ENCODE results near the gene HARS2. TPM values are rescaled to one million over a fixed set of nuclear protein-coding genes. Genes with fewer than 3 reads are reported as not detected.
A peak's percentile ranks its signal among the peaks of the same experiment; 100 is the strongest.
"Not testable (repeated sequence)": the region's sequence is repeated elsewhere in the genome, so short reads cannot be mapped to it uniquely, and the experiment has no call there.

The HARS2 gene
- total RNA-seq, 2 experiments from 2014 or later: 38.7 to 41.7 TPM

- peaks cover 5% of the 10 kb centered on the region for H3K36me3 Mint-ChIP-seq
- POLR2A ChIA-PET: interaction anchor here (0.7 to 2.2 kb wide), 11 partner anchors 10 to 609 kb away, joined by 3 to 20 read pairs (median 5); partner anchors contain the start of genes ANKHD1, APBB3, HARS1 and HARS2
- H3K4me1 Mint-ChIP-seq: peaks cover 16% of the 10 kb centered on the region
- DNase-seq (peak; percentile 75), ATAC-seq (ENCODE audit: low read depth) (peak; percentile 91)
- H3K4me3 Mint-ChIP-seq: peak overlapping the region; percentile 89
- peak overlapping the region; percentile 95 for H3K27ac Mint-ChIP-seq
- H3K9me3 Mint-ChIP-seq: no peaks in the 10 kb centered on the region
- H3K27me3 Mint-ChIP-seq: peaks cover 6% of the 10 kb centered on the region
Measured at GRCh38 chr5:140710899-140711552, 19.8 kb downstream of the HARS2 start.

DNA sequence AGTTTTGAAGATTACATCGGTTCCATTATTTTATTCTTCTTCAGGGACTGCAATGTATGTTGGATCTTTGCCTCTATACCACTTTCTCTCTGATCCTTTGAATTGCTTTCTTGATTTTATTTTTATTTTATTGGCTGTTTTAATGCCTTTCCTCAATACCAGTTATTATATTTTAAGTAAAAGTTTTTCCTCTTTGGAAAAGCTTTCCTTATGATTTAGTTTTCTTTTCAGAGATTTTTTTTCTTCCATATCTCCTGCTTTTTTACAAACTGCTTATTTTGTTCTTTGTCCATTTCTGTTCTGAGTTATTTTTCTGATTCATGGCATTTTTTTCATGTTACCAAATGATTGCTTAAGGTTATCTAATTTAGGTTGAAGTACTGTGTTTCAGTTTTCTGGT lies 20.5 kb downstream of the HARS2 start:
- no peak for ATAC-seq (ENCODE audit: low read depth)

DNA sequence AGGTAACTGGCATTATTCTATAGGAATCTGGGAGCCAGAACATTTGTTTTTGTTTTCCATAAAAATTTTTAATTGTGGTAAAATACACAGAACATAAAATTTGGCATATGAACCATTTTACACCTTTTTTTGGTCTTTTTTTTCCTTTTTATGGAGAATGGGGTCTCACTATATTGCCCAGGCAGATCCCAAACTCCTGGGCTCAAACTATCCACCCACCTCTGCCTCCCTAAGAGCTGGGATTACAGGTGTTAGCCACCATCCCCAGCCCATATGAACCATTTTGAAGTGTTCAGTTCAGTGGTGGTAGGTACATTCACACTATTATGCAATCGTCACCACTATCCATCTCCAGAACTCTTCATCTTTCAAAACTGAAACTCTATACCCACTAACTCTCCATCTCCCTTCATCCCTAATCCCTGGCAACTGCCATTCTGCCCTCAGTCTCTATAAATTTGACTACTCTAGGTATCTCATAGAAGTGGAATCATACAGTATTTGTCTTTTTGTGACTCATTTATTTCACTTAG lies 22.4 kb downstream of the HARS2 start:
- H3K36me3 Mint-ChIP-seq: no peaks in the 10 kb centered on the region
- peaks cover 6% of the 10 kb centered on the region for H3K27me3 Mint-ChIP-seq
- DNase-seq (no peak), ATAC-seq (ENCODE audit: low read depth) (no peak)
- POLR2A ChIA-PET: no interaction called here
- H3K9me3 Mint-ChIP-seq: no peaks in the 10 kb centered on the region
- H3K27ac Mint-ChIP-seq: no peak overlapping the region
- no peak overlapping the region for H3K4me3 Mint-ChIP-seq
- H3K4me1 Mint-ChIP-seq: peaks cover 14% of the 10 kb centered on the region

More for the DNA sequence above, 20.5 kb downstream of the HARS2 start:
- peak overlapping the region; percentile 89 for H3K4me3 Mint-ChIP-seq
- peaks cover 14% of the 10 kb centered on the region for H3K4me1 Mint-ChIP-seq
- no peak overlapping the region for H3K27ac Mint-ChIP-seq
- peaks cover 6% of the 10 kb centered on the region for H3K27me3 Mint-ChIP-seq
- DNase-seq: no peak
- POLR2A ChIA-PET: interaction anchor here (0.7 to 2.2 kb wide), 6 partner anchors 11 to 154 kb away, joined by 3 to 20 read pairs (median 4); partner anchors contain the start of genes APBB3, HARS1, HARS2 and SLC35A4
- H3K9me3 Mint-ChIP-seq: no peaks in the 10 kb centered on the region
- peaks cover 2% of the 10 kb centered on the region for H3K36me3 Mint-ChIP-seq

DNA sequence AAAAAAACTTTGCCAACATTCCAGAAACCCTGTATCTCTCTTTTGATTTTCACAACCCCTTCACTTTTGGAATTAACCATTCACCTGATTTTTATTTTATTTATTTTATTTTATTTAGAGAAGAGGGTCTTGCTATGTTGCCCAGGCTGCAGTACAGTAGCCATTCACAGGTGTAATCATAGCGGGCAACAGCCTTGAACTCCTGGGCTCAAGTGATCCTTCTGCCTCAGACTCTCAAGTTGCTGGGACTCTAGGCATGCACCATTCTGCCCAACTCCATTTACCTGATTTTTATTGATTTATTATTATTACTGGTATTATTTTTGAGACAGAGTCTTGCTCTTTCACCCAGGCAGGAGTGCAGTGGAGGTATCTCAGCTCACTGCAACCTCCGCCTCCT lies 25.0 kb downstream of the HARS2 start:
- H3K27ac Mint-ChIP-seq; H3K9me3 Mint-ChIP-seq; POLR2A ChIA-PET; DNase-seq; H3K4me3 Mint-ChIP-seq; H3K36me3 Mint-ChIP-seq; ATAC-seq (ENCODE audit: low read depth); H3K27me3 Mint-ChIP-seq: not testable (repeated sequence)
- H3K4me1 Mint-ChIP-seq: peaks cover 11% of the 10 kb centered on the region

DNA sequence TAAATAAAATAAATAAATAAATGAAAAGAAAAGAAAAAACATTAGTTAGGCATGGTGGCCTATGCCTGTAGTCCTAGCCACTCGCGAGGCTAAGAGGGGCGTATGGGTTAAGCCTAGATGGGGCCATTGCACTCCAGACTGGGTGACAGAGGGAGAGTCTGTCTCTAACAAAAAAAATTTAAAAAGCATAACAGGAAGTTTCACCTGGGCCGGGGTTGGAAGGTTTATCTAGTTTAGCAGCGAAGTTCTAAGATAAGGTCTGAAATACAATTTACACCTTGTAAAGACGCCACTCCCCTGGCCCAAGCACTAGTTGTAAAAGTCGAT lies 27.0 kb downstream of the HARS2 start:
- no peak overlapping the region for H3K4me3 Mint-ChIP-seq

DNA sequence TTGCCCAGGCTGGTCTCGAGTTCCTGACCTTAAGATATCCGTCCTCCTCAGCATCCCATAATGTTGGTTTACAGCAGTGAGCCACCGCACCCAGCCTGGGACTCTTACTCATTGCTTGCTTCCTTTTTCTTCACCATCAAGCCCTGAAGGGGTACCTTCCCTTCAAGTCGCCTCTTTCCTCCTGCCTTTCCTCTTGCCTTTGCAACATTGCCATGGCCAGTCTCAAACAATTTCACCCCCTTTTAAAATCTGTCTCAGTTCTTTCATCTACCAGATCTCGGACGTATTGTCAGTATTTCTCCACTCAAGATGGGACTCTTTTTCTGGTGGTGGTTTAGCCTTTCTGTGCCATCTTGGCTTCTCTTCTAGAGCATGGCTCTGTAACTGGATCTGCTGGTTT lies 29.5 kb downstream of the HARS2 start:
- H3K4me1 Mint-ChIP-seq; DNase-seq; H3K9me3 Mint-ChIP-seq; ATAC-seq (ENCODE audit: low read depth); H3K36me3 Mint-ChIP-seq; H3K27ac Mint-ChIP-seq: not testable (repeated sequence)
- Mint-ChIP-seq H3K27me3 (peaks cover 14% of the 10 kb centered on the region), H3K4me3 (peak overlapping the region; percentile 14)
- POLR2A ChIA-PET: interaction anchor here (0.7 kb wide), 1 partner anchor 545 kb away, joined by 3 read pairs; no protein-coding TSS in a partner anchor

More for the DNA sequence above, 27.0 kb downstream of the HARS2 start:
- no peak for ATAC-seq (ENCODE audit: low read depth)
- POLR2A ChIA-PET: no interaction called here
- H3K27me3 Mint-ChIP-seq: peaks cover 16% of the 10 kb centered on the region
- no peak overlapping the region for H3K27ac Mint-ChIP-seq
- DNase-seq: no peak
- no peaks in the 10 kb centered on the region for H3K9me3 Mint-ChIP-seq
- H3K36me3 Mint-ChIP-seq: no peaks in the 10 kb centered on the region
- peaks cover 3% of the 10 kb centered on the region for H3K4me1 Mint-ChIP-seq

- not testable (repeated sequence) for H3K4me3 Mint-ChIP-seq; H3K9me3 Mint-ChIP-seq; DNase-seq; H3K36me3 Mint-ChIP-seq; H3K27ac Mint-ChIP-seq; ATAC-seq (ENCODE audit: low read depth)
- Mint-ChIP-seq H3K4me1 (peaks cover 14% of the 10 kb centered on the region), H3K27me3 (peaks cover 14% of the 10 kb centered on the region)
- POLR2A ChIA-PET: interaction anchor here (0.7 kb wide), 1 partner anchor 546 kb away, joined by 3 read pairs; no protein-coding TSS in a partner anchor
Measured at GRCh38 chr5:140721395-140721794, 30.1 kb downstream of the HARS2 start.

GRCh38 chr5:140725799-140726471 lies 34.7 kb downstream of the HARS2 start:
- H3K4me1 Mint-ChIP-seq: peaks cover 11% of the 10 kb centered on the region
- peak overlapping the region; percentile 65 for H3K27ac Mint-ChIP-seq
- peak; percentile 65 for DNase-seq
- POLR2A ChIA-PET: interaction anchor here (0.7 to 1.1 kb wide), 3 partner anchors 15 to 486 kb away, joined by 3 to 4 read pairs (median 4); partner anchors contain the start of gene ZMAT2
- peaks cover 23% of the 10 kb centered on the region for H3K27me3 Mint-ChIP-seq
- no peaks in the 10 kb centered on the region for H3K9me3 Mint-ChIP-seq
- H3K4me3 Mint-ChIP-seq: peak overlapping the region; percentile 84
- peak; percentile 96 for ATAC-seq (ENCODE audit: low read depth)
- H3K36me3 Mint-ChIP-seq: no peaks in the 10 kb centered on the region

GRCh38 chr5:140733098-140733497 lies 41.8 kb downstream of the HARS2 start:
- DNase-seq (no peak), ATAC-seq (ENCODE audit: low read depth) (no peak)
- Mint-ChIP-seq H3K4me3 (no peak overlapping the region), H3K9me3 (peaks cover 9% of the 10 kb centered on the region), H3K36me3 (no peaks in the 10 kb centered on the region), H3K4me1 (no peaks in the 10 kb centered on the region), H3K27ac (no peak overlapping the region), H3K27me3 (peaks cover 9% of the 10 kb centered on the region)
- POLR2A ChIA-PET: no interaction called here

DNA sequence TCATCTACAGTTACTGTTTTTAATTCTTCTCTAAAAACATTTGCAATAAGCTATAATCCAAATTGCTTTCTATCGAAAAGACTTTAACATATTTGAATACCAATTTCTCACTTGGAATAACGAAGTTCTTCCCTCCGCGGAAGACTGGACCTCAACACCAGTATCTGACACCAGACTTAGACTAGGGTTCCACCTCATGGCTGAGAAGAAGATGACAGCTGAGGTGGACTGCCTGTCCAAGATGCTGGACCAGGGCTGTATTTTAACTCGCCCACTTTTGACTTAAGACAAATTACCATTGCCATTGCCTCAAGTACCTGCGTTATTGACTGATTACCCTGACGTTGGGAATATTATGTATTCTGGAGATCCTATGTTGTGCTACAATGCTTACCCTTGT lies 43.1 kb downstream of the HARS2 start:
- Mint-ChIP-seq H3K27me3 (peaks cover 6% of the 10 kb centered on the region), H3K27ac (no peak overlapping the region), H3K4me1 (no peaks in the 10 kb centered on the region), H3K4me3 (no peak overlapping the region), H3K36me3 (no peaks in the 10 kb centered on the region), H3K9me3 (peaks cover 9% of the 10 kb centered on the region)
- DNase-seq (no peak), ATAC-seq (ENCODE audit: low read depth) (no peak)
- POLR2A ChIA-PET: no interaction called here

DNA sequence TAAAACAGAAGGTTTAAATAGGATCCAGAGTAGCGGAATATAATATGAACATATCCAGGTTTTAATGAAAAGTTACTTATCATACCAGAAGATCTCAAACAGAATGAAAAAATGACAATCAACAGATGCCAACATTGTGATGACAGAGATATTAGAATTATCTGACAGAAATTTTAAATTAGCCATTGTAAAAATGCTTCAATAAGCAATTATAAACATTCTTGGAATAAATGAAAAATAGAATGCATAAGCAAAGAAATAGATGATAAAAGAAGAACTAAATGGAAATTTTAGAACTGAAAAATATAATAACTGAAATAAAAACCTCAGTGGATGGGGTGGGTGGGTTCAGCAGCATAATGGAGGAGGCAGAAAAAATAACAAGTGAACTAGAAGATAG lies 46.2 kb downstream of the HARS2 start:
- DNase-seq (no peak), ATAC-seq (ENCODE audit: low read depth) (no peak)
- Mint-ChIP-seq H3K27ac (no peak overlapping the region), H3K9me3 (peaks cover 15% of the 10 kb centered on the region), H3K4me1 (peaks cover 2% of the 10 kb centered on the region), H3K27me3 (no peaks in the 10 kb centered on the region), H3K4me3 (no peak overlapping the region), H3K36me3 (no peaks in the 10 kb centered on the region)
- POLR2A ChIA-PET: no interaction called here

GRCh38 chr5:140741967-140742366 lies 50.7 kb downstream of the HARS2 start:
- peaks cover 14% of the 10 kb centered on the region for H3K9me3 Mint-ChIP-seq
- DNase-seq (no peak), ATAC-seq (ENCODE audit: low read depth) (no peak)
- H3K4me3 Mint-ChIP-seq: no peak overlapping the region
- H3K4me1 Mint-ChIP-seq: peaks cover 2% of the 10 kb centered on the region
- no peaks in the 10 kb centered on the region for H3K27me3 Mint-ChIP-seq
- POLR2A ChIA-PET: no interaction called here
- no peaks in the 10 kb centered on the region for H3K36me3 Mint-ChIP-seq
- H3K27ac Mint-ChIP-seq: no peak overlapping the region
